ENCODE data around the gene CCDC8. TPM values are rescaled to one million over a fixed set of nuclear protein-coding genes. Genes with fewer than 3 reads are reported as not detected.

The CCDC8 gene
- total and polyA plus RNA-seq, 2 donors (not counting 3 experiments of a cell fraction or from before 2014, with no cell fraction given) = 0.18 to 0.75 TPM

DNA sequence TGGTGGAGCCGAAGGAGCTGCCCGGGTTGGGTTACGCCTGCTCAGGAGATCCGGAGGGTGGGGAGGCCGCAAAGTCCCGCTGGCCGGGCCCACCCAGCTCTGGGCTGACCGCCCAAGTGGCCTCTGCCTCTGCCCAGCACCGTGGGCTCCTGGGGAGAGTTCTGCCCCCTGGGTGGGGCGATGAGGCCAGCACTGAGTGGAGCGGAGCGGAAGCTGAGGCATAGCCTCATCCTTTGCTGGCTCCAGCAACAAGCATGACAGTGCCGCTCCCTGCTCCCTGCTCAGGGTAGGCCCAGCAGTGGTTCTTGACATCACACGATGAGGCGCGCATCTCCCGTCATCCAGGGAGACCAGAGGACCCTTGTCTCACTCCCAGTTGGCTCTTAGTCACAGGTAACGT is 22.5 kb downstream of the CCDC8 start:
- DNase-seq (ENCODE audit: low read depth, low spot score) = no peak
- Histone ChIP-seq H3K9ac (replicated peaks; ENCODE audit: extremely low read depth, insufficient read depth, low read length) (no peak overlapping the region), H3K79me2 (ENCODE audit: control insufficient read depth, insufficient read depth, low read length) (no peaks in the 10 kb centered on the region), H3K4me2 (ENCODE audit: insufficient read depth, low read length) (no peak overlapping the region), H3K4me3 (replicated peaks in 1 of 3; ENCODE audit: insufficient read depth in 1 of 3, low read depth in 1 of 3, low read length in 3 of 3) (no peak overlapping the region), H3K36me3 (ENCODE audit: control insufficient read depth in 2 of 2, extremely low read depth in 1 of 2, insufficient read depth in 2 of 2, low read length in 2 of 2) (peaks cover 15 to 44% of the 10 kb centered on the region in 2 experiments), H3K27ac (ENCODE audit: insufficient read depth, low read depth, low read length) (no peak overlapping the region), H3K4me1 (ENCODE audit: control insufficient read depth, extremely low read depth, insufficient read depth, low read length) (no peaks in the 10 kb centered on the region), H3K27me3 (ENCODE audit: control insufficient read depth in 2 of 2, insufficient read depth in 2 of 2, low read length in 2 of 2) (no peaks in the 10 kb centered on the region), H3K9me3 (replicated peaks; ENCODE audit: control insufficient read depth, insufficient read depth, low read length) (no peaks in the 10 kb centered on the region), H4K20me1 (replicated peaks; ENCODE audit: control insufficient read depth, extremely low read depth, insufficient read depth, low read length) (no peaks in the 10 kb centered on the region), H2AFZ (ENCODE audit: low read depth, low read length) (no peak overlapping the region), H3K9me1 (replicated peaks; ENCODE audit: control insufficient read depth, extremely low read depth, insufficient read depth, low read length) (no peaks in the 10 kb centered on the region)
- dilution Hi-C loops (cut with MboI; ENCODE audit: extremely low pct_ligation_motif_present, low sequenced_read_pairs) (no loop called here), intact Hi-C loops (cut with micrococcal nuclease) (no loop called here)
- no TSS peak for BruUV-seq (replicated peaks)
- CTCF ChIA-PET = interaction anchor here (1.1 to 1.8 kb wide), 4 partner anchors 11 to 139 kb away, joined by 3 to 4 read pairs (median 3); no protein-coding TSS in a partner anchor
- TF ChIP-seq POLR2AphosphoS5 (IDR thresholded peaks at IDR 0.05; ENCODE audit: insufficient read depth, low read depth, low read length) (no peak), POLR2A (IDR thresholded peaks at IDR 0.05; ENCODE audit: low read depth, low read length) (no peak)
- POLR2A ChIA-PET = no interaction called here
- no peak for FAIRE-seq

DNA sequence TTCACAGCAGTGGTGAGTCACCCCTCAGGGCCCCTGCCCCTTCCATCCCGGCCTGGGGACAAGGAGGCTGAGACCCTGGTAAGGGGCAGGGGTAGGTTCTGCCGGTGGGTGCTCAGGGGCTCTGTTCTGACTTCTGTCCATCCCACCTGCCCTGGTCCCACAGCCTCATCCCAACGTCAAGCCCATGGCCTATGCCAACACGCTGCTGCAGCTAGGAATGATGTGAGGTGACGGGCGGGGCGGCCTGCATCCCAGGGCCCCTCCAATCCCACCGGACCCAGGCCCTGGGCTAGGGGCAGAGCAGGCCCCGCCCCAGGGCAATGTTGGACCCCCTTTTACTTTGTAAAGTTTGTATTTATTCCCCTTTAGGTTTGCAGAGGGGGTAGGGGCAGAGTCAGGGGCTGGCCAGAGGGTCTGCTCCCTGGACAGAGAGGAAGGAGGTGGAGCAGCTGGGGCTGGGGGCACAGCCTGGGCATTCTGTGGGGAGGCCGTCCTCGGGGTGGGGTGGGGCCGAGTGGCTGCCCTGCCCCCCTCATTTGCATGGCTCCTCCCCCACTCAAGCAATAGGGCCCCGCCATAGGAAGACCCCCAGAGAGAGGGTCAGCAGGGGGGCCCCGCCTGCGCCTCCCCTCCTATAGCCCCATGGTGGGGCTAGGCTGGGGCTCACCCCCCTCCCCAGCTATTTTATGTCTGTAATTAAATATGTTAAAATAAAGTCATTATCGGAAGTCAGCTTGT is 23.1 kb downstream of the CCDC8 start:
- H3K9ac ChIP-seq (replicated peaks; ENCODE audit: extremely low read depth, insufficient read depth, low read length) = no peak overlapping the region
- H2AFZ ChIP-seq (ENCODE audit: low read depth, low read length) = no peak overlapping the region
- no peak overlapping the region for H3K27ac ChIP-seq (ENCODE audit: insufficient read depth, low read depth, low read length)
- FAIRE-seq (no peak), DNase-seq (ENCODE audit: low read depth, low spot score) (no peak)
- H3K9me1 ChIP-seq (replicated peaks; ENCODE audit: control insufficient read depth, extremely low read depth, insufficient read depth, low read length) = no peaks in the 10 kb centered on the region
- H3K4me2 ChIP-seq (ENCODE audit: insufficient read depth, low read length) = no peak overlapping the region
- no peaks in the 10 kb centered on the region for H3K4me1 ChIP-seq (ENCODE audit: control insufficient read depth, extremely low read depth, insufficient read depth, low read length)
- BruUV-seq (replicated peaks) = no TSS peak
- H4K20me1 ChIP-seq (replicated peaks; ENCODE audit: control insufficient read depth, extremely low read depth, insufficient read depth, low read length) = no peaks in the 10 kb centered on the region
- intact Hi-C loops (cut with micrococcal nuclease) (no loop called here), dilution Hi-C loops (cut with MboI; ENCODE audit: extremely low pct_ligation_motif_present, low sequenced_read_pairs) (no loop called here)
- H3K9me3 ChIP-seq (replicated peaks; ENCODE audit: control insufficient read depth, insufficient read depth, low read length) = no peaks in the 10 kb centered on the region
- ChIA-PET POLR2A (no interaction called here), CTCF (interaction anchor here (1.1 to 1.5 kb wide), 3 partner anchors 12 to 140 kb away, joined by 3 read pairs; no protein-coding TSS in a partner anchor)
- H3K4me3 ChIP-seq (replicated peaks in 1 of 3; ENCODE audit: insufficient read depth in 1 of 3, low read depth in 1 of 3, low read length in 3 of 3) = no peak overlapping the region
- H3K36me3 ChIP-seq (ENCODE audit: control insufficient read depth in 2 of 2, extremely low read depth in 1 of 2, insufficient read depth in 2 of 2, low read length in 2 of 2) = peaks cover 15 to 44% of the 10 kb centered on the region in 2 experiments
- H3K27me3 ChIP-seq (ENCODE audit: control insufficient read depth in 2 of 2, insufficient read depth in 2 of 2, low read length in 2 of 2) = no peaks in the 10 kb centered on the region
- TF ChIP-seq, protein P1, sequence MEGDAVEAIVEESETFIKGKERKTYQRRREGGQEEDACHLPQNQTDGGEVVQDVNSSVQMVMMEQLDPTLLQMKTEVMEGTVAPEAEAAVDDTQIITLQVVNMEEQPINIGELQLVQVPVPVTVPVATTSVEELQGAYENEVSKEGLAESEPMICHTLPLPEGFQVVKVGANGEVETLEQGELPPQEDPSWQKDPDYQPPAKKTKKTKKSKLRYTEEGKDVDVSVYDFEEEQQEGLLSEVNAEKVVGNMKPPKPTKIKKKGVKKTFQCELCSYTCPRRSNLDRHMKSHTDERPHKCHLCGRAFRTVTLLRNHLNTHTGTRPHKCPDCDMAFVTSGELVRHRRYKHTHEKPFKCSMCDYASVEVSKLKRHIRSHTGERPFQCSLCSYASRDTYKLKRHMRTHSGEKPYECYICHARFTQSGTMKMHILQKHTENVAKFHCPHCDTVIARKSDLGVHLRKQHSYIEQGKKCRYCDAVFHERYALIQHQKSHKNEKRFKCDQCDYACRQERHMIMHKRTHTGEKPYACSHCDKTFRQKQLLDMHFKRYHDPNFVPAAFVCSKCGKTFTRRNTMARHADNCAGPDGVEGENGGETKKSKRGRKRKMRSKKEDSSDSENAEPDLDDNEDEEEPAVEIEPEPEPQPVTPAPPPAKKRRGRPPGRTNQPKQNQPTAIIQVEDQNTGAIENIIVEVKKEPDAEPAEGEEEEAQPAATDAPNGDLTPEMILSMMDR (IDR thresholded peaks at IDR 0.05; ENCODE audit: extremely low read depth in 1 of 2, insufficient read depth in 1 of 2, low read depth in 1 of 2, low read length in 2 of 2) = no peak
- TF ChIP-seq POLR2AphosphoS5 (IDR thresholded peaks at IDR 0.05; ENCODE audit: insufficient read depth, low read depth, low read length) = no peak
- TF ChIP-seq POLR2A (IDR thresholded peaks at IDR 0.05; ENCODE audit: low read depth, low read length) = no peak
- TF ChIP-seq EZH2 (IDR thresholded peaks at IDR 0.05; ENCODE audit: borderline replicate concordance, low read depth, low read length, severe bottlenecking) = no peak
- TF ChIP-seq JUN (IDR thresholded peaks at IDR 0.05; ENCODE audit: borderline replicate concordance, insufficient read depth, insufficient read length, low read depth) = no peak
- no peak for TF ChIP-seq FOS (IDR thresholded peaks at IDR 0.05; ENCODE audit: borderline replicate concordance, insufficient read depth, low read length)
- TF ChIP-seq MYC (IDR thresholded peaks at IDR 0.05; ENCODE audit: low read depth, low read length) = no peak
- TF ChIP-seq, protein P2, sequence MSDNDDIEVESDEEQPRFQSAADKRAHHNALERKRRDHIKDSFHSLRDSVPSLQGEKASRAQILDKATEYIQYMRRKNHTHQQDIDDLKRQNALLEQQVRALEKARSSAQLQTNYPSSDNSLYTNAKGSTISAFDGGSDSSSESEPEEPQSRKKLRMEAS (IDR thresholded peaks at IDR 0.05; ENCODE audit: insufficient read depth, insufficient read length) = no peak
- no peak for TF ChIP-seq GATA2 (IDR thresholded peaks at IDR 0.05; ENCODE audit: insufficient read depth, insufficient read length, low read depth, low read length)
- no peaks in the 10 kb centered on the region for H3K79me2 ChIP-seq (ENCODE audit: control insufficient read depth, insufficient read depth, low read length)
